Left lung (tissue), 10 donors: Measurements from ENCODE around the gene GTPBP4. TPM values are rescaled to one million over a fixed set of nuclear protein-coding genes. Genes with fewer than 3 reads are reported as not detected.

Experiments used
- ATAC-seq: fragments of 200-7000 bp; cut with Tn5 transposase; one replicate; pipeline ENCODE4 v1.9.1; 2020; ENCODE audit warnings: moderate library complexity
- DNase-seq, 4 donors: peaks; one replicate each; pipeline ENCODE4 v3.0.0-alpha.2; 2013 to 2020
- H3K27ac ChIP-seq, 2 donors: fragments of 200-600 bp; sonication (generic) in 1 of 2; one replicate each; pipeline versions ENCODE4 v1.5.0 to v1.8.0; 2020 to 2021
- H3K27me3 ChIP-seq, 2 donors: fragments of 200-600 bp; sonication (generic) in 1 of 2; one replicate each; pipeline versions ENCODE4 v1.5.0 to v1.8.0; 2020 to 2021
- H3K36me3 ChIP-seq, 2 donors: fragments of 200-600 bp; sonication (generic) in 1 of 2; one replicate each; pipeline versions ENCODE4 v1.5.0 to v1.8.0; 2020 to 2021
- H3K4me1 ChIP-seq, 2 donors: fragments of 200-600 bp; one replicate each; pipeline ENCODE4 v1.8.0; 2021
- H3K4me3 ChIP-seq, 2 donors: fragments of 200-600 bp; sonication (generic) in 1 of 2; one replicate each; pipeline versions ENCODE4 v1.5.0 to v1.8.0; 2020 to 2021; ENCODE audit warnings: mild to moderate bottlenecking in 1 of 2
- H3K9me3 ChIP-seq, 2 donors: fragments of 200-600 bp; sonication (generic) in 1 of 2; one replicate each; pipeline versions ENCODE4 v1.5.0 to v1.8.0; 2020 to 2021
- intact Hi-C, 2 donors: fragments of 100-400 bp; cut with DNase I; formaldehyde crosslinking; loops; one replicate each; pipeline versions ENCODE4 v1.11.2 to v1.14.2; 2022
- polyA plus RNA-seq, 6 donors: library from polyadenylated mRNA; unstranded; fragments of 120-200 nt; gene quantifications; one replicate each; pipeline ENCODE4 v1.2.1, GENCODE V29; 2013; ENCODE audit not compliant: insufficient read length in 6 of 6
- total RNA-seq, 2 donors: library from RNA; stranded (reverse); fragmentation: NEBNext Ultra II Directional; extraction: Animal tissue kit (Norgen Biotek cat#: 25700); gene quantifications; one replicate each; pipeline ENCODE4 v1.2.1, GENCODE V29; 2021
- TF ChIP-seq, protein P1 (sequence below), 2 donors: fragments of 200-600 bp; sonication (generic) in 1 of 2; IDR thresholded peaks; one replicate each; pipeline versions ENCODE4 v1.5.0 to v1.8.0; 2021; ENCODE audit warnings: antibody characterized with exemption in 2 of 2
- donor health status: DM: no; HTN: yes; CAD: no.
- donor health status: DM: no; HTN: no; CAD: no.

Gene GTPBP4
- total and polyA plus RNA-seq, 8 donors, result 33.2 to 62.7 (median 50.5) TPM

DNA sequence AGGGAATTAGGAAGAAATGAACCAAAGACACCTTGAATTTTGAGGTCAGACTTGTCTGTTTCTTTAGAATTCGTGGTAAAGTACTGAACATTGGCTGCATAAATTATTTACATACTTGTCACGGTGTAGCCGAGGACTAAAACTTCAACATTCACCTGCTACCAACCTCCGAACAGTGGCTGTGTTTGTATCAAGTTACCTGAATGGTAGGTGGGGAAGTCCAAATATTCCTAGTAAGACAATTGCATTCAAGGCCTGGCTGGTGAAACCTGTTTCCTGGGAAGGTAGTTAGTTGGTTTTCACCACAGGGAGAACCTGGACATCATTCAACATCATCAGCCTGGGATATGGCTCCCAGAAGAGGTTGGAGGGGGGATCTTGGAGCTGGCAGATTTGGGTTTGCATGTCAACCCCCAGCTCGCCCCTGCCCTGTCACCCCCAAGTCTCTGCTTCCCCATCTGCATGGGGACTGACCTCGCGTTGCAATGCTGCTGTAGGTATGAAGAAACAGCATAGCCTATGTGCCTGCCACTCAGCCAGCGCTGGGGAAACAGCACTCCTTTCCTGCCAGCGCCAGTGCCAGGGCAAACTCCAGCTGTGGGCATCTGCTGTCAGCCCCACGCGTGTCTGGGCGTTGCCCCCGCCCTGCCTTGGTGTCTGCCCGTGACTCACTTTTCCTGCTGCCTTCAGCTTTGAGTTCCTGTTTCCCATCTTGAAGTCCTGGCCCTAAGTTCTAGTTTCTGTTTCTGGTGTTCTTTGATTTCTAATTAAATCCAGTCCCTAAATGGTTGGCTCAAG lies 44.0 kb upstream of the GTPBP4 start:
- Histone ChIP-seq H3K4me3 (no peak overlapping the region), H3K9me3 (no peaks in the 10 kb centered on the region), H3K36me3 (no peaks in the 10 kb centered on the region), H3K4me1 (peaks cover 0 to 8% of the 10 kb centered on the region in 2 donors), H3K27ac (peak overlapping the region; percentile 59 to 83), H3K27me3 (no peaks in the 10 kb centered on the region)
- intact Hi-C loops, result no loop called here
- ATAC-seq (peak; percentile 89), DNase-seq (peak in 3 of 4 donors; percentile 41 to 94 (median 85))
- TF ChIP-seq, protein P1, sequence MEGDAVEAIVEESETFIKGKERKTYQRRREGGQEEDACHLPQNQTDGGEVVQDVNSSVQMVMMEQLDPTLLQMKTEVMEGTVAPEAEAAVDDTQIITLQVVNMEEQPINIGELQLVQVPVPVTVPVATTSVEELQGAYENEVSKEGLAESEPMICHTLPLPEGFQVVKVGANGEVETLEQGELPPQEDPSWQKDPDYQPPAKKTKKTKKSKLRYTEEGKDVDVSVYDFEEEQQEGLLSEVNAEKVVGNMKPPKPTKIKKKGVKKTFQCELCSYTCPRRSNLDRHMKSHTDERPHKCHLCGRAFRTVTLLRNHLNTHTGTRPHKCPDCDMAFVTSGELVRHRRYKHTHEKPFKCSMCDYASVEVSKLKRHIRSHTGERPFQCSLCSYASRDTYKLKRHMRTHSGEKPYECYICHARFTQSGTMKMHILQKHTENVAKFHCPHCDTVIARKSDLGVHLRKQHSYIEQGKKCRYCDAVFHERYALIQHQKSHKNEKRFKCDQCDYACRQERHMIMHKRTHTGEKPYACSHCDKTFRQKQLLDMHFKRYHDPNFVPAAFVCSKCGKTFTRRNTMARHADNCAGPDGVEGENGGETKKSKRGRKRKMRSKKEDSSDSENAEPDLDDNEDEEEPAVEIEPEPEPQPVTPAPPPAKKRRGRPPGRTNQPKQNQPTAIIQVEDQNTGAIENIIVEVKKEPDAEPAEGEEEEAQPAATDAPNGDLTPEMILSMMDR (IDR thresholded peaks at IDR 0.05), result no peak

DNA sequence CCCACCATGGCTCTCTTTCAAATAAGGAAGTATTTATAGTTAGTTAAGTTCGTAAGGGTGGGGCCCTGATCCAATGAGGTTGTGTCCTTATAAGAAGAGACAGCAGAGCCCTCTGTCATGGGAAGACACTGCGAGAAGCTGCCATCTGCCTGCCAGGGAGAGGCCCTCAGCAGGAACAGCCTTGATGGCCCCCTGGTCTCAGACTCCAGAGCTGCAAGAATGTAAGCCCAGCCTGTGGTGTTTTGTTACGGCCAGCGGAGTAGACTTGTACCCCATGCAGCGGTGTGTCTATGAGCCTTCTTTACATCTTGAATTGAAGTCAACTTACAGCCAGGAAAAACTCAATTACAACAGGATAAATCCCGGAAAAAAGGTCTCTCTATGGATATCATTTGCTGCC lies 42.5 kb upstream of the GTPBP4 start:
- Histone ChIP-seq H3K4me1 (peaks cover 0 to 8% of the 10 kb centered on the region in 2 donors), H3K9me3 (no peaks in the 10 kb centered on the region), H3K27ac (no peak overlapping the region), H3K36me3 (no peaks in the 10 kb centered on the region), H3K27me3 (no peaks in the 10 kb centered on the region), H3K4me3 (no peak overlapping the region)
- DNase-seq (no peak), ATAC-seq (no peak)
- intact Hi-C loops, result no loop called here
- TF ChIP-seq, protein P1 (IDR thresholded peaks at IDR 0.05), result no peak

DNA sequence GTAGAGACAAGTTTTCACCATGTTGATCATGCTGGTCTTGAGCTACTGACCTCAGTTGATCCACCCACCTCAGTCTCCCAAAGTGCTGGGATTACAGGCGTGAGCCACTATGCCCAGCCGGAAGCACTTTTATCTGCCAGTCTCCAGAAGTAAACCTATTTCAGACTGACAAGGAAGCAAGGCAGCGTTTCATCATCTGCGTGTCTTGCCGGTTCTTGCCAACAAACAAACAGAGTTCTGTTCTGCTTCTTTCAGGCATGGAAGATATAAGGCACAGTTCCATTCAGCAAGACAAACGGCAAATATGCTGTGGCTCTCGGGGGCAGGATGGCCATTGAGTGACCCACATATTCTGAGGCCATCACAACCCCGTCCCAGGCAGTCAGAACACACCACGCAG lies 41.2 kb upstream of the GTPBP4 start:
- DNase-seq, result no peak
- H3K9me3 ChIP-seq, result no peaks in the 10 kb centered on the region
- no peak overlapping the region for H3K4me3 ChIP-seq
- no peak for ATAC-seq
- intact Hi-C loops, result no loop called here
- peak overlapping the region in 1 of 2 donors; percentile 23 for H3K27ac ChIP-seq
- TF ChIP-seq, protein P1 (IDR thresholded peaks at IDR 0.05), result no peak
- H3K36me3 ChIP-seq, result no peaks in the 10 kb centered on the region
- peaks cover 0 to 8% of the 10 kb centered on the region in 2 donors for H3K4me1 ChIP-seq
- no peaks in the 10 kb centered on the region for H3K27me3 ChIP-seq

DNA sequence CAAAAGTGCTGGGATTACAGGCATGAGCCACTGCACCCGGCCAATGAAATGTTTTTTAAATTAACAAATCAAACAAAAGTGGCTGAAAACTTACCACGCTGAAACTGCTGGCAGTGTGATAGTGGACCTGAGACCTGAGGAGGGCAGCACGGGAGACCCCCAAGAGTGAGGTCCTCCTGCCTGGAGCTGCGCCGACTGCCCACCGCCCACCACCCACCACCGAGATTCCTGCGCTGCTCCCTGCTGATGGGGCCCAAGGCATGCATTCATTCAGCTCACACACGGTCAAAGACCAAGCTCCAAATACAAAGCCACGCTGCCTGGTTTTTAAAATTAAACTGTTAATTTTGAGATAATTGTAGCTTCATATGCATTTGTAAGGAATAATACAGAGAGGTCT lies 40.4 kb upstream of the GTPBP4 start:
- Histone ChIP-seq H3K36me3 (no peaks in the 10 kb centered on the region), H3K27me3 (no peaks in the 10 kb centered on the region), H3K4me1 (peaks cover 0 to 8% of the 10 kb centered on the region in 2 donors), H3K4me3 (no peak overlapping the region), H3K27ac (no peak overlapping the region), H3K9me3 (no peaks in the 10 kb centered on the region)
- TF ChIP-seq, protein P1 (IDR thresholded peaks at IDR 0.05), result no peak
- no peak for ATAC-seq
- intact Hi-C loops, result no loop called here
- DNase-seq, result no peak

DNA sequence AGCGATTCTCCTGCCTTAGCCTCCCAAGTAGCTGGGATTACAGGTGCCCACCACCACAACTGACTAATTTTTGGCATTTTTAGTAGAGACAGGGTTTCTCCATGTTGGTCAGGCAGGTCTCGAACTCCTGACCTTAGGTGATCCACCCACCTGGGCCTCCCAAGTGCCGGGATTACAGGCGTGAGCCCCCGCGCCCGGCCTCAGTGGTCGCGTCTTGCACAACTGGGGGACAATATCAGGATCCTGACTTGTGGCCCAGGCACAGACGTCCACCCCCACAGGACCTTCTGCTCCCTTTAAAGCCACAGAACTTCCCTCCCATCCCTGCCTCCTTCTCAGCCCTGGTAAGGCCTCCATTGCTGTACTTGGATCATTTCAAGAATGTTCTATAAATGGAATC lies 39.9 kb upstream of the GTPBP4 start:
- ATAC-seq (no peak), DNase-seq (no peak)
- TF ChIP-seq, protein P1 (IDR thresholded peaks at IDR 0.05), result no peak
- Histone ChIP-seq H3K9me3 (no peaks in the 10 kb centered on the region), H3K27me3 (no peaks in the 10 kb centered on the region), H3K4me1 (peaks cover 0 to 8% of the 10 kb centered on the region in 2 donors), H3K36me3 (no peaks in the 10 kb centered on the region), H3K27ac (no peak overlapping the region), H3K4me3 (no peak overlapping the region)
- intact Hi-C loops, result no loop called here
